ENCODE results near the gene AMHR2.

DNA sequence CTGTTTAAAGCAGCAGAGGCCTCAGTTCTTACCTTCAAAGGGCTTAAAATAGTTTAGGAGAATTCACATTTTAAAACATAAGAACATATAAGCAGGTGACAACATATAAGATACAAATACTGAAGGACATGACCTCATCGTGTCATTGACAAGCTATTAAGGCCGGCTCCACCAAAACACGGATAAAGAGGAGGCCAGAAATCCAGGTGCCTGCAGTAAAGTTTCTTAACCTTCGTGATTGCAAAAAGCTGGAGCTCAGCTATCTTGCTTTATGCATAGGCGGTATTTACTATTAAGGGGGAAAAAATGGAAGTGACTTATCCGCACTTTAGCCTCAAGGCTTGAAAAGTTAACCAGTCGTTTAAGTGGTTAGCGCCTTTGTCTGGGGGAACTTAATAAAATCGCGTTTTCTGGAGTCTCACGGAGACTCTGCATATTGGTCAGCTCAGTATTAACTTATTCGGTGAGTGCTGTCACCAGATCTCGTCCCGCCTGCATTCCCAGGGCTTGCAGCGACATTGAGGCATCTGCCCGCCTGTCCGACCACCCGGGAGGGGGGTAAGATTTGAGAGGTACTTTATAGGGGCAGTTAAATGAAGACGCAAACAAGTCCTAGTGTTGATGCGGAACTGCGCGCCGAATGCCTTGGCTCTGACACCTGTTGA is 44.8 kb upstream of the AMHR2 start:
- TF ChIP-seq, protein P1, sequence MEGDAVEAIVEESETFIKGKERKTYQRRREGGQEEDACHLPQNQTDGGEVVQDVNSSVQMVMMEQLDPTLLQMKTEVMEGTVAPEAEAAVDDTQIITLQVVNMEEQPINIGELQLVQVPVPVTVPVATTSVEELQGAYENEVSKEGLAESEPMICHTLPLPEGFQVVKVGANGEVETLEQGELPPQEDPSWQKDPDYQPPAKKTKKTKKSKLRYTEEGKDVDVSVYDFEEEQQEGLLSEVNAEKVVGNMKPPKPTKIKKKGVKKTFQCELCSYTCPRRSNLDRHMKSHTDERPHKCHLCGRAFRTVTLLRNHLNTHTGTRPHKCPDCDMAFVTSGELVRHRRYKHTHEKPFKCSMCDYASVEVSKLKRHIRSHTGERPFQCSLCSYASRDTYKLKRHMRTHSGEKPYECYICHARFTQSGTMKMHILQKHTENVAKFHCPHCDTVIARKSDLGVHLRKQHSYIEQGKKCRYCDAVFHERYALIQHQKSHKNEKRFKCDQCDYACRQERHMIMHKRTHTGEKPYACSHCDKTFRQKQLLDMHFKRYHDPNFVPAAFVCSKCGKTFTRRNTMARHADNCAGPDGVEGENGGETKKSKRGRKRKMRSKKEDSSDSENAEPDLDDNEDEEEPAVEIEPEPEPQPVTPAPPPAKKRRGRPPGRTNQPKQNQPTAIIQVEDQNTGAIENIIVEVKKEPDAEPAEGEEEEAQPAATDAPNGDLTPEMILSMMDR (IDR thresholded peaks at IDR 0.05), result no peak
- TF ChIP-seq EZH2 (IDR thresholded peaks at IDR 0.05), result no peak

All from neural progenitor cell (in vitro differentiated cells).